Chondrocyte (in vitro differentiated cells): ENCODE results near the gene KCNH6. TPM values are rescaled to one million over a fixed set of nuclear protein-coding genes. Genes with fewer than 3 reads are reported as not detected.

Experiments used
- DNase-seq: peaks from one replicate; pipeline ENCODE4 v3.0.0; 2021; ENCODE audit warnings: mixed read lengths, low spot score
- H3K27ac Mint-ChIP-seq: one replicate; pipeline ENCODE4 v1.8.0; 2021; ENCODE audit warnings: mild to moderate bottlenecking, moderate library complexity, mixed read lengths; ENCODE audit not compliant: unreplicated experiment
- H3K27me3 Mint-ChIP-seq: 2 replicates; pipeline ENCODE4 v1.8.0; 2021; ENCODE audit warnings: low read depth, mixed read lengths
- H3K36me3 Mint-ChIP-seq: 2 replicates; pipeline ENCODE4 v1.8.0; 2021; ENCODE audit warnings: low read depth, mixed read lengths
- H3K4me1 Mint-ChIP-seq: 2 replicates; pipeline ENCODE4 v1.8.0; 2021; ENCODE audit warnings: low read depth, mild to moderate bottlenecking, mixed read lengths
- H3K4me3 Mint-ChIP-seq: one replicate; pipeline ENCODE4 v1.8.0; 2021; ENCODE audit warnings: mild to moderate bottlenecking, moderate library complexity, mixed read lengths; ENCODE audit not compliant: unreplicated experiment
- H3K9me3 Mint-ChIP-seq: 2 replicates; pipeline ENCODE4 v1.8.0; 2021; ENCODE audit warnings: low read depth, mixed read lengths
- total RNA-seq: library from RNA; stranded (reverse); gene quantifications from 3 replicates; pipeline ENCODE4 v1.2.1, GENCODE V29; 2021
- TF ChIP-seq, protein P1 (sequence below): fragments of 200-600 bp; sonication (generic); IDR thresholded peaks from 2 replicates; pipeline ENCODE4 v1.5.0; 2021; ENCODE audit warnings: antibody characterized with exemption, mild to moderate bottlenecking, moderate library complexity

KCNH6 gene
- total RNA-seq, 1 donor from 2014 or later, result not detected

DNA sequence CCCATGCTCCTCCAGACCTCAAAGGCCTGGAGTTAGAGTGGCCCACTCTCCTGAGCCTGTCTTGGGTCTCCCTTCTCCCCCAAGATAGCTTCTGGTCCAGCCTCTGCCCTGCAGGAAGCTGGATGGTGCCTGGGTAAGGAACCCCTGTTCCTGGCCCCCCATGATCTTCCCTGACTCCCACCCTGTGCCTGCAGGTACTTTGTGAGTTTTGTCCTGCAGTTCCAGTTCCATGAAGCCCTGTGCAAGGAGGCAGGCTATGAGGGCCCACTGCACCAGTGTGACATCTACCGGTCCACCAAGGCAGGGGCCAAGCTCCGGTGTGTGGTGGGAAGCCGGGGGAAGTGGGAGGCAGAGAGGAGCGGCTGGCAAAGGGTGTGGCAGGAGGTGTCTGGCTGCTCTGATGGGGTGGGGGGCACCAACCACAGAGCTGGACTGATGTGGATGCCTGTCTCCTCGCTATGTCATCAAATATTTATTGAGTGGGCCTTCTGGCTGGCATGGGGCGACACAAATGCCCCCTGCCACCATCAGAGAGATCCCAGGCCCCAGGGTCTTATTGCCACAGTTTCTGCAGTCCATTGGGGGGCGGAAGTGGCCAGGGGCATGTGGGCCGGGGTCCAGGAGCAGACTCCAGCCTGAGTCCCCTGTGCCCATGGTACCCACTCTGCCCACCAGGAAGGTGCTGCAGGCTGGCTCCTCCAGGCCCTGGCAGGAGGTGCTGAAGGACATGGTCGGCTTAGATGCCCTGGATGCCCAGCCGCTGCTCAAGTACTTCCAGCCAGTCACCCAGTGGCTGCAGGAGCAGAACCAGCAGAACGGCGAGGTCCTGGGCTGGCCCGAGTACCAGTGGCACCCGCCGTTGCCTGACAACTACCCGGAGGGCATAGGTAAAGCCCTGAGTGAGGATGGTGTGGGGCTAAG, 39.2 kb upstream of the KCNH6 start:
- no peaks in the 10 kb centered on the region for H3K9me3 Mint-ChIP-seq
- no peaks in the 10 kb centered on the region for H3K36me3 Mint-ChIP-seq
- peaks cover 11% of the 10 kb centered on the region for H3K27me3 Mint-ChIP-seq
- TF ChIP-seq, protein P1, sequence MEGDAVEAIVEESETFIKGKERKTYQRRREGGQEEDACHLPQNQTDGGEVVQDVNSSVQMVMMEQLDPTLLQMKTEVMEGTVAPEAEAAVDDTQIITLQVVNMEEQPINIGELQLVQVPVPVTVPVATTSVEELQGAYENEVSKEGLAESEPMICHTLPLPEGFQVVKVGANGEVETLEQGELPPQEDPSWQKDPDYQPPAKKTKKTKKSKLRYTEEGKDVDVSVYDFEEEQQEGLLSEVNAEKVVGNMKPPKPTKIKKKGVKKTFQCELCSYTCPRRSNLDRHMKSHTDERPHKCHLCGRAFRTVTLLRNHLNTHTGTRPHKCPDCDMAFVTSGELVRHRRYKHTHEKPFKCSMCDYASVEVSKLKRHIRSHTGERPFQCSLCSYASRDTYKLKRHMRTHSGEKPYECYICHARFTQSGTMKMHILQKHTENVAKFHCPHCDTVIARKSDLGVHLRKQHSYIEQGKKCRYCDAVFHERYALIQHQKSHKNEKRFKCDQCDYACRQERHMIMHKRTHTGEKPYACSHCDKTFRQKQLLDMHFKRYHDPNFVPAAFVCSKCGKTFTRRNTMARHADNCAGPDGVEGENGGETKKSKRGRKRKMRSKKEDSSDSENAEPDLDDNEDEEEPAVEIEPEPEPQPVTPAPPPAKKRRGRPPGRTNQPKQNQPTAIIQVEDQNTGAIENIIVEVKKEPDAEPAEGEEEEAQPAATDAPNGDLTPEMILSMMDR, result no peak
- H3K4me3 Mint-ChIP-seq, result no peak overlapping the region
- no peak for DNase-seq
- H3K4me1 Mint-ChIP-seq, result peaks cover 2% of the 10 kb centered on the region
- no peak overlapping the region for H3K27ac Mint-ChIP-seq

DNA sequence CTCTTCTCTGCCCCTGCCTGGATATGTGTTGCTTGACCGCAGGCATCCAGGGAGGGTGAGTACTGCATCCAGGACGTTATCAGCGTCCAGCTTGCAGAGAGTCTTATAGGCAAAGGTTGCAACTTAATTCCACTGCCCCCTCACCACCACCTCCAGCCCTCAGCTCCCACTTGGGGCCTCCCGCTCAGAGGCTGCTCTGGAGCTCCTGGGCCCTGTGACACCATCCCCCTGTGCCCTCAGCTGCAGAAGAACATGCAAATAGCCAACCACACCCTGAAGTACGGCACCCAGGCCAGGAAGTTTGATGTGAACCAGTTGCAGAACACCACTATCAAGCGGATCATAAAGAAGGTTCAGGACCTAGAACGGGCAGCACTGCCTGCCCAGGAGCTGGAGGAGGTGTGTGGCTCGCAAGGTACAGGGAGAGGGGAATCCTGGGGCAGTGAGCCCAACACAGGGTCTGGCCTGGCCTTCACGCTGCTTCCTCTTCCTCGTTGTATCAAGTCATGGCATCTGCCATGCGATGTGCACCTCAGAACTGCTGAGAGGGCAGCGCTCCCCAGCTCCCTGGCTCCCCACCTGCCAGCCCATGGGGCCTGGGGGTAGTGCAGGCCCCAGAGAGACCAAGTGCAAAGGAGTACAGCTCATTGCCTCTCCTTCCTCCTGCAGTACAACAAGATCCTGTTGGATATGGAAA, 36.7 kb upstream of the KCNH6 start:
- TF ChIP-seq, protein P1, result no peak
- Mint-ChIP-seq H3K27ac (no peak overlapping the region), H3K4me1 (no peaks in the 10 kb centered on the region), H3K9me3 (no peaks in the 10 kb centered on the region), H3K36me3 (no peaks in the 10 kb centered on the region), H3K4me3 (no peak overlapping the region), H3K27me3 (peaks cover 23% of the 10 kb centered on the region)
- DNase-seq, result peak; percentile 49

DNA sequence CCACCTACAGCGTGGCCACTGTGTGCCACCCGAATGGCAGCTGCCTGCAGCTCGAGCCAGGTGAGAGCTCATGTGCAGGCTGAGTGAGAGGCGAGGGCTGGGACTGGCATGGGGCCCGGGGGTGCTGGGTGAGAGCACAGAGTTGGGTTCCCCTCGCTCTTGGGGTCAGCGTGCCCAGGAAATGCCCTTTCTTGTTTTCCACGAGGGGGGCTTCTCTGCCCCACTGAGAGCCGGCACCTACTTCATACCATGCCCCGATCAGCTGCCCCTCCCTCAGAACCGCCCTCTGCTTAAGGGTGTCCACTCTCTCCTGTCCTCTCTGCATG, 36.2 kb upstream of the KCNH6 start:
- TF ChIP-seq, protein P1, result no peak
- Mint-ChIP-seq H3K36me3 (no peaks in the 10 kb centered on the region), H3K9me3 (no peaks in the 10 kb centered on the region)

DNA sequence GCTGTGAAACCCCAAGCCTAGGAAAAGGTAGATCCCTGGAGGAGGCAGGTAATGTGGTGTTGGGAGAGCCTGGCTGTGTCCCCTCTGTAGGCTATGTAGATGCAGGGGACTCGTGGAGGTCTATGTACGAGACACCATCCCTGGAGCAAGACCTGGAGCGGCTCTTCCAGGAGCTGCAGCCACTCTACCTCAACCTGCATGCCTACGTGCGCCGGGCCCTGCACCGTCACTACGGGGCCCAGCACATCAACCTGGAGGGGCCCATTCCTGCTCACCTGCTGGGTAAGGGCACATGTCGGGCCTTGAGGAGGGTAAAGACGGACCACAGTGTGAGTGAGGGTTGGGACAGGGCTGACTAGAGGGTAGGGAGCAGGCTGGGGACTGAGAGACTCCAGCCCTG, 34.3 kb upstream of the KCNH6 start:
- no peaks in the 10 kb centered on the region for H3K36me3 Mint-ChIP-seq
- H3K27ac Mint-ChIP-seq, result no peak overlapping the region
- no peaks in the 10 kb centered on the region for H3K9me3 Mint-ChIP-seq
- no peaks in the 10 kb centered on the region for H3K4me1 Mint-ChIP-seq
- DNase-seq, result peak; percentile 76
- no peak overlapping the region for H3K4me3 Mint-ChIP-seq
- H3K27me3 Mint-ChIP-seq, result peaks cover 31% of the 10 kb centered on the region
- TF ChIP-seq, protein P1, result no peak

More for the DNA sequence above, 36.2 kb upstream of the KCNH6 start:
- peaks cover 28% of the 10 kb centered on the region for H3K27me3 Mint-ChIP-seq
- no peak overlapping the region for H3K4me3 Mint-ChIP-seq
- H3K4me1 Mint-ChIP-seq, result no peaks in the 10 kb centered on the region
- no peak overlapping the region for H3K27ac Mint-ChIP-seq
- DNase-seq, result peak; percentile 71

DNA sequence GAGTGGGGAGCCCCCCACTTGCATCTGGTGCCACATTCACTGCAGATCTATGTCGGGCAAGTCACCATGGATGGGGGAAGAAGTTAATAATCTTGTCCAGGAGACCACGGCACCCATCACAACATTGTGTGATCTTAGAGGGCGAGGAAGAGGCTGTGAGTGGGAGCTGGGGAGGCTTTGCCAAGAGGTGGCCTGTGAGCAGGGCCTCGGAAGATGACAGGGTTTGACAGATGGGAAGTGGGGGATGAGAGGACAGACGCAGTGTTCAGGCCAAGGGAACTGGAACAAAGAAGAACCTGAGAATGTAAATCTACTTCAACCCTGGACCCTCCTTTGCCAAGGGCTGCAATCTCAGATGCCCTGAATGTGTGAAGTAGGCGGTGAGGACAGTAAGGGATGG, 33.9 kb upstream of the KCNH6 start:
- Mint-ChIP-seq H3K4me1 (no peaks in the 10 kb centered on the region), H3K4me3 (no peak overlapping the region), H3K36me3 (no peaks in the 10 kb centered on the region), H3K27me3 (peaks cover 31% of the 10 kb centered on the region), H3K27ac (no peak overlapping the region), H3K9me3 (no peaks in the 10 kb centered on the region)
- TF ChIP-seq, protein P1, result no peak
- DNase-seq, result no peak
